Measurements from ENCODE around the gene PCDHB6. TPM values are rescaled to one million over a fixed set of nuclear protein-coding genes. Genes with fewer than 3 reads are reported as not detected.
A peak's percentile ranks its signal among the peaks of the same experiment; 100 is the strongest.
"Not testable (repeated sequence)": the region's sequence is repeated elsewhere in the genome, so short reads cannot be mapped to it uniquely, and the experiment has no call there.

The PCDHB6 gene
- polyA plus RNA-seq, 1 of the 3 experiments (the other 2 are of a cell fraction): 5.0 TPM

DNA sequence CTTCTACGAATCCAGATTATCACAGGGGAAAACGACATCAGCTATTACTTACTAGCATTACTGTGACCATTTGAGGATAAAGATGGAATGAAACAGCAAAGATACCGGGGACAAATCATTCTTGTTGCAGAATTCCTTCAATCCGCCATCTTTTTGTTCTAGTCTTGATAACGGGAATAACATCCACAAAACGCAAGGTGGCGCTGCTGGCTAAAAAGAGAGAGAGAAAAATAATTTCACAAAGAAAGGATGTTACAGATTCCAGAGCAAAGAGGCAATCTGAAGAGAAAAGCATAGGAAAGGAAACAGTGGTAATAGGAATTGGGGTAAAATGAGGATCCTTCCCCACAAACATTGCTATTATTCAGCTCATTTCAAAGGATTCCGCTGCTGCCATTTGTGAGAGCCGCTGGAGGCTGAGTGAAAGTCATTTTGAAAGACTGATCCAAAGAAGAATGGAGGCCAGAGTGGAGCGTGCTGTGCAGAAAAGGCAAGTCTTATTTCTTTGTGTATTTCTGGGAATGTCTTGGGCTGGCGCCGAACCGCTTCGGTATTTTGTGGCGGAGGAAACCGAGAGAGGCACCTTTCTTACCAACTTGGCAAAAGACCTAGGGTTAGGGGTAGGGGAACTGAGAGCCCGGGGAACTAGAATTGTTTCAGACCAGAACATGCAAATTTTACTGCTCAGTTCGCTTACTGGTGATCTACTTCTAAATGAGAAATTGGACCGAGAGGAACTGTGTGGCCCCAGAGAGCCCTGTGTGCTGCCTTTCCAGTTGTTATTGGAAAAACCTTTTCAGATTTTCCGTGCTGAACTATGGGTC is 22.7 kb downstream of the PCDHB6 start, which contains the start of gene PCDHB7:
Gene PCDHB7, plus strand, starts transcription at position 264 of the 824 bp plus-strand sequence. Its CDS starts 192 bp downstream, at position 456.
- Histone ChIP-seq H3K4me1 (ENCODE audit: control insufficient read depth in 1 of 2, insufficient read depth in 2 of 2, low read depth in 1 of 2, low read length in 1 of 2) (no peaks in the 10 kb centered on the region; a peak in 1 of 4 replicates), H3K9me2 (no peaks in the 10 kb centered on the region), H4K20me1 (ENCODE audit: insufficient read depth) (no peaks in the 10 kb centered on the region), H3K79me2 (ENCODE audit: insufficient read depth) (no peaks in the 10 kb centered on the region), H3K27me3 (ENCODE audit: insufficient read depth) (no peaks in the 10 kb centered on the region), H3K36me3 (replicated peaks in 1 of 2; ENCODE audit: control insufficient read depth in 1 of 2, insufficient read depth in 2 of 2, low read length in 1 of 2) (no peaks in the 10 kb centered on the region), H3K27ac (ENCODE audit: low read depth in 2 of 2, low read length in 1 of 2) (no peak within 1 kb of the TSS), H3K4me2 (peak within 1 kb of the TSS; percentile 26; the same call in 1 of the 2 replicates), H3K9me3 (no peaks in the 10 kb centered on the region; the same call in 1 of the 2 replicates), H3K9ac (no peak within 1 kb of the TSS), H3F3A (replicated peaks; ENCODE audit: insufficient read depth) (no peaks in the 10 kb centered on the region), H3K4me3 (ENCODE audit: low read depth in 2 of 2, low read length in 1 of 2) (peak within 1 kb of the TSS; percentile 21 to 31), H2AFZ (ENCODE audit: low read depth) (peak within 1 kb of the TSS; percentile 58)
- DNase-seq: peak; percentile 49
- WGBS (ENCODE audit: low lambda C conversion rate): 39% methylated on average over 20 of the region's 20 CpGs
- ChIA-PET POLR2A (no interaction called here), CTCF (interaction anchor here (0.9 to 3.7 kb wide), 5 partner anchors 10 to 386 kb away, joined by 3 to 13 read pairs (median 4); partner anchors contain the start of genes PCDHA4, PCDHB14, PCDHB16 and PCDHB6)
- TF ChIP-seq FOSL2 (IDR thresholded peaks at IDR 0.05; ENCODE audit: borderline replicate concordance, low read depth) (no peak), RAD21 (IDR thresholded peaks at IDR 0.05; ENCODE audit: low read length) (peak; percentile 53), GABPA (IDR thresholded peaks at IDR 0.05; ENCODE audit: low read depth) (no peak), TEAD4 (IDR thresholded peaks at IDR 0.05; ENCODE audit: borderline replicate concordance, insufficient read depth) (no peak), TAF1 (IDR thresholded peaks at IDR 0.05; ENCODE audit: borderline replicate concordance, low read depth, low read length) (no peak), RFX5 (IDR thresholded peaks at IDR 0.05; ENCODE audit: low read length) (no peak), FOXJ3 (CRISPR knock-in tag; IDR thresholded peaks at IDR 0.05) (no peak), YY1 (IDR thresholded peaks at IDR 0.05; ENCODE audit: low read depth) (peak; percentile 49; the same call in 1 of the 2 replicates), USF2 (IDR thresholded peaks at IDR 0.05; ENCODE audit: borderline replicate concordance, low read depth, low read length) (no peak), USF1 (IDR thresholded peaks at IDR 0.05; ENCODE audit: borderline replicate concordance, low read depth) (no peak), RCOR1 (IDR thresholded peaks at IDR 0.05; ENCODE audit: low read length) (no peak), MXI1 (IDR thresholded peaks at IDR 0.05; ENCODE audit: low read depth, low read length) (no peak)
- TF ChIP-seq, protein P1, sequence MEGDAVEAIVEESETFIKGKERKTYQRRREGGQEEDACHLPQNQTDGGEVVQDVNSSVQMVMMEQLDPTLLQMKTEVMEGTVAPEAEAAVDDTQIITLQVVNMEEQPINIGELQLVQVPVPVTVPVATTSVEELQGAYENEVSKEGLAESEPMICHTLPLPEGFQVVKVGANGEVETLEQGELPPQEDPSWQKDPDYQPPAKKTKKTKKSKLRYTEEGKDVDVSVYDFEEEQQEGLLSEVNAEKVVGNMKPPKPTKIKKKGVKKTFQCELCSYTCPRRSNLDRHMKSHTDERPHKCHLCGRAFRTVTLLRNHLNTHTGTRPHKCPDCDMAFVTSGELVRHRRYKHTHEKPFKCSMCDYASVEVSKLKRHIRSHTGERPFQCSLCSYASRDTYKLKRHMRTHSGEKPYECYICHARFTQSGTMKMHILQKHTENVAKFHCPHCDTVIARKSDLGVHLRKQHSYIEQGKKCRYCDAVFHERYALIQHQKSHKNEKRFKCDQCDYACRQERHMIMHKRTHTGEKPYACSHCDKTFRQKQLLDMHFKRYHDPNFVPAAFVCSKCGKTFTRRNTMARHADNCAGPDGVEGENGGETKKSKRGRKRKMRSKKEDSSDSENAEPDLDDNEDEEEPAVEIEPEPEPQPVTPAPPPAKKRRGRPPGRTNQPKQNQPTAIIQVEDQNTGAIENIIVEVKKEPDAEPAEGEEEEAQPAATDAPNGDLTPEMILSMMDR (IDR thresholded peaks at IDR 0.05): peak; percentile 64
- TF ChIP-seq, protein P2, sequence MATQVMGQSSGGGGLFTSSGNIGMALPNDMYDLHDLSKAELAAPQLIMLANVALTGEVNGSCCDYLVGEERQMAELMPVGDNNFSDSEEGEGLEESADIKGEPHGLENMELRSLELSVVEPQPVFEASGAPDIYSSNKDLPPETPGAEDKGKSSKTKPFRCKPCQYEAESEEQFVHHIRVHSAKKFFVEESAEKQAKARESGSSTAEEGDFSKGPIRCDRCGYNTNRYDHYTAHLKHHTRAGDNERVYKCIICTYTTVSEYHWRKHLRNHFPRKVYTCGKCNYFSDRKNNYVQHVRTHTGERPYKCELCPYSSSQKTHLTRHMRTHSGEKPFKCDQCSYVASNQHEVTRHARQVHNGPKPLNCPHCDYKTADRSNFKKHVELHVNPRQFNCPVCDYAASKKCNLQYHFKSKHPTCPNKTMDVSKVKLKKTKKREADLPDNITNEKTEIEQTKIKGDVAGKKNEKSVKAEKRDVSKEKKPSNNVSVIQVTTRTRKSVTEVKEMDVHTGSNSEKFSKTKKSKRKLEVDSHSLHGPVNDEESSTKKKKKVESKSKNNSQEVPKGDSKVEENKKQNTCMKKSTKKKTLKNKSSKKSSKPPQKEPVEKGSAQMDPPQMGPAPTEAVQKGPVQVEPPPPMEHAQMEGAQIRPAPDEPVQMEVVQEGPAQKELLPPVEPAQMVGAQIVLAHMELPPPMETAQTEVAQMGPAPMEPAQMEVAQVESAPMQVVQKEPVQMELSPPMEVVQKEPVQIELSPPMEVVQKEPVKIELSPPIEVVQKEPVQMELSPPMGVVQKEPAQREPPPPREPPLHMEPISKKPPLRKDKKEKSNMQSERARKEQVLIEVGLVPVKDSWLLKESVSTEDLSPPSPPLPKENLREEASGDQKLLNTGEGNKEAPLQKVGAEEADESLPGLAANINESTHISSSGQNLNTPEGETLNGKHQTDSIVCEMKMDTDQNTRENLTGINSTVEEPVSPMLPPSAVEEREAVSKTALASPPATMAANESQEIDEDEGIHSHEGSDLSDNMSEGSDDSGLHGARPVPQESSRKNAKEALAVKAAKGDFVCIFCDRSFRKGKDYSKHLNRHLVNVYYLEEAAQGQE (IDR thresholded peaks at IDR 0.05; ENCODE audit: low read depth, low read length): no peak

- CTCF ChIA-PET: interaction anchor here (0.6 to 1.0 kb wide), 2 partner anchors 35 to 418 kb away, joined by 3 to 4 read pairs; no protein-coding TSS in a partner anchor
- H3K27ac ChIP-seq (ENCODE audit: low read depth in 2 of 2, low read length in 1 of 2); H3K79me2 ChIP-seq (ENCODE audit: insufficient read depth); H3K9me2 ChIP-seq; H3K9ac ChIP-seq; H4K20me1 ChIP-seq (ENCODE audit: insufficient read depth); H3K9me3 ChIP-seq; H3K36me3 ChIP-seq (replicated peaks in 1 of 2; ENCODE audit: control insufficient read depth in 1 of 2, insufficient read depth in 2 of 2, low read length in 1 of 2); POLR2A ChIA-PET; DNase-seq; H3K4me2 ChIP-seq; H2AFZ ChIP-seq (ENCODE audit: low read depth); H3K4me1 ChIP-seq (ENCODE audit: control insufficient read depth in 1 of 2, insufficient read depth in 2 of 2, low read depth in 1 of 2, low read length in 1 of 2); H3F3A ChIP-seq (replicated peaks; ENCODE audit: insufficient read depth); H3K27me3 ChIP-seq (ENCODE audit: insufficient read depth); H3K4me3 ChIP-seq (ENCODE audit: low read depth in 2 of 2, low read length in 1 of 2): not testable (repeated sequence)
- WGBS (ENCODE audit: low lambda C conversion rate): 63% methylated on average over 60 of the region's 79 CpGs
Observed at GRCh38 chr5:141174291-141175104, 24.6 kb downstream of the PCDHB6 start.

Data from SK-N-SH (cell line).